Measurements from ENCODE around the gene SLC6A9.

The SLC6A9 gene

GRCh38 chr1:44062656-44063179 lies 31.5 kb upstream of the SLC6A9 start:
- no peak for TF ChIP-seq CTCF (IDR thresholded peaks at IDR 0.05; ENCODE audit: borderline replicate concordance, control extremely low read depth, extremely low read depth, insufficient read depth, missing control alignments)
- in situ Hi-C loops (cut with MboI; ENCODE audit: low sequenced_read_pairs, unreplicated experiment), result no loop called here
- no peak for DNase-seq (ENCODE audit: low spot score)

GRCh38 chr1:44061857-44062256 lies 30.6 kb upstream of the SLC6A9 start:
- DNase-seq (ENCODE audit: low spot score), result no peak
- in situ Hi-C loops (cut with MboI; ENCODE audit: low sequenced_read_pairs, unreplicated experiment), result no loop called here
- TF ChIP-seq CTCF (IDR thresholded peaks at IDR 0.05; ENCODE audit: borderline replicate concordance, control extremely low read depth, extremely low read depth, insufficient read depth, missing control alignments), result no peak

- DNase-seq (ENCODE audit: low spot score), result no peak
- TF ChIP-seq CTCF (IDR thresholded peaks at IDR 0.05; ENCODE audit: borderline replicate concordance, control extremely low read depth, extremely low read depth, insufficient read depth, missing control alignments), result no peak
- in situ Hi-C loops (cut with MboI; ENCODE audit: low sequenced_read_pairs, unreplicated experiment), result no loop called here
Measured at GRCh38 chr1:44060830-44061267, 29.6 kb upstream of the SLC6A9 start.

- in situ Hi-C loops (cut with MboI; ENCODE audit: low sequenced_read_pairs, unreplicated experiment), result no loop called here
- TF ChIP-seq CTCF (IDR thresholded peaks at IDR 0.05; ENCODE audit: borderline replicate concordance, control extremely low read depth, extremely low read depth, insufficient read depth, missing control alignments), result no peak
- no peak for DNase-seq (ENCODE audit: low spot score)
Measured at GRCh38 chr1:44059664-44060355, 28.5 kb upstream of the SLC6A9 start.

GRCh38 chr1:44059212-44059611 lies 27.9 kb upstream of the SLC6A9 start:
- no peak for DNase-seq (ENCODE audit: low spot score)
- in situ Hi-C loops (cut with MboI; ENCODE audit: low sequenced_read_pairs, unreplicated experiment), result no loop called here
- TF ChIP-seq CTCF (IDR thresholded peaks at IDR 0.05; ENCODE audit: borderline replicate concordance, control extremely low read depth, extremely low read depth, insufficient read depth, missing control alignments), result no peak

GRCh38 chr1:44057293-44057692 lies 26.0 kb upstream of the SLC6A9 start:
- TF ChIP-seq CTCF (IDR thresholded peaks at IDR 0.05; ENCODE audit: borderline replicate concordance, control extremely low read depth, extremely low read depth, insufficient read depth, missing control alignments), result no peak
- no peak for DNase-seq (ENCODE audit: low spot score)
- in situ Hi-C loops (cut with MboI; ENCODE audit: low sequenced_read_pairs, unreplicated experiment), result no loop called here
